Measurements from ENCODE around the gene BPGM. TPM values are rescaled to one million over a fixed set of nuclear protein-coding genes. Genes with fewer than 3 reads are reported as not detected.

Gene BPGM
- total and polyA plus RNA-seq, 2 donors from 2014 or later, result 21.2 to 53.5 TPM

DNA sequence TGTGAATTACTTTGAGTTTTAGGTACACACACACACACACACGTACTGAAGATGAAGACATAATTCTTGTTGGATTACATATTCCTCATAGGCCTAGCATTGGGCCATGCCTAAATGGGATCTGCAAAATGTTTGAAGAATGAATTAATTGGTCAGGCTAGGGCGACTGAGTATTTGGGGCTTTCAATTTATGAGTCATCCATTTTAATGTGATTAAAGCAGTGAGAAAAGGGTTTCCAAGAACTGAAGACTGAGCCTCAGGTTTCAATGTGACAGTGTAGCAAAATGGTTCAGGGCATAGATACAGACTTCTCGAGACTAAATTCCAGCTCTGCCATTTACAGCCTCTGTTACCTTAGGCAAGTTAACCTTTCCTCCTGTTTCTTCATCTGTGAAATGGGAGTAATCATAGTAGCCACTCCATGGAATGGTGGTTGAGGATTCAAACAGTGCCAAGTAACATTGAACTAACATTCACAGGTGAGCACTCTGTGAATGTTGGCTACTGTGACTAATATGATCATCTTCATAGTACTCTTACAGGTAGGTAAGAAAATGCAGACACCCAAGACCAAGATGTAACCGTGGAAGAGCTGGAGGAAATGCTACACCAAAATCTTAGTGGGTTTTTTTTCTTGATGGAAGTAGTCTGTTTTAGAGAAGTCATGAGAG lies 7.6 kb downstream of the BPGM start:
- H3K27me3 ChIP-seq (ENCODE audit: control insufficient read depth, insufficient read depth, low read length), result no peaks in the 10 kb centered on the region
- DNase-seq (no peak), FAIRE-seq (no peak)
- no peak overlapping the region for H3K4me3 ChIP-seq (ENCODE audit: low read length in 3 of 3)
- H3K36me3 ChIP-seq (ENCODE audit: control insufficient read depth in 2 of 3, insufficient read depth in 3 of 3, low read length in 3 of 3), result peaks cover 0 to 1% (median 0%) of the 10 kb centered on the region in 3 donors
- H3K27ac ChIP-seq (ENCODE audit: low read depth in 2 of 2, low read length in 2 of 2), result no peak overlapping the region
- TF ChIP-seq CTCF (IDR thresholded peaks at IDR 0.05; ENCODE audit: borderline replicate concordance, extremely low read depth, insufficient read depth), result no peak
- no peaks in the 10 kb centered on the region for H3K9me3 ChIP-seq (ENCODE audit: control insufficient read depth in 2 of 3, insufficient read depth in 1 of 3, low read length in 3 of 3)
- intact Hi-C loops (cut with DNase I), result no loop called here
- H3K9ac ChIP-seq (ENCODE audit: low read length in 3 of 3), result no peak overlapping the region
- H3K4me1 ChIP-seq (ENCODE audit: control insufficient read depth in 2 of 3, insufficient read depth in 2 of 3, low read depth in 1 of 3, low read length in 3 of 3), result no peaks in the 10 kb centered on the region

- Histone ChIP-seq H3K27me3 (ENCODE audit: control insufficient read depth, insufficient read depth, low read length) (no peaks in the 10 kb centered on the region), H3K9me3 (ENCODE audit: control insufficient read depth in 2 of 3, insufficient read depth in 1 of 3, low read length in 3 of 3) (no peaks in the 10 kb centered on the region), H3K27ac (ENCODE audit: low read depth in 2 of 2, low read length in 2 of 2) (no peak overlapping the region), H3K9ac (ENCODE audit: low read length in 3 of 3) (no peak overlapping the region), H3K36me3 (ENCODE audit: control insufficient read depth in 2 of 3, insufficient read depth in 3 of 3, low read length in 3 of 3) (peaks cover under 1 to 7% (median 2%) of the 10 kb centered on the region in 3 donors), H3K4me3 (ENCODE audit: low read length in 3 of 3) (no peak overlapping the region), H3K4me1 (ENCODE audit: control insufficient read depth in 2 of 3, insufficient read depth in 2 of 3, low read depth in 1 of 3, low read length in 3 of 3) (no peaks in the 10 kb centered on the region)
- DNase-seq (peak in 4 of 5 donors; percentile 31 to 66 (median 52)), FAIRE-seq (no peak)
- intact Hi-C loops (cut with DNase I), result no loop called here
- TF ChIP-seq CTCF (IDR thresholded peaks at IDR 0.05; ENCODE audit: borderline replicate concordance, extremely low read depth, insufficient read depth), result no peak
Measured at GRCh38 chr7:134657526-134657925, 10.9 kb downstream of the BPGM start.

- Histone ChIP-seq H3K4me1 (ENCODE audit: control insufficient read depth in 2 of 3, insufficient read depth in 2 of 3, low read depth in 1 of 3, low read length in 3 of 3) (no peaks in the 10 kb centered on the region), H3K9ac (ENCODE audit: low read length in 3 of 3) (no peak overlapping the region)
- FAIRE-seq, result no peak
Measured at GRCh38 chr7:134660242-134660785, 13.7 kb downstream of the BPGM start.

More at GRCh38 chr7:134660242-134660785, 13.7 kb downstream of the BPGM start:
- H3K4me3 ChIP-seq (ENCODE audit: low read length in 3 of 3), result no peak overlapping the region
- intact Hi-C loops (cut with DNase I), result no loop called here
- H3K27me3 ChIP-seq (ENCODE audit: control insufficient read depth, insufficient read depth, low read length), result no peaks in the 10 kb centered on the region
- H3K27ac ChIP-seq (ENCODE audit: low read depth in 2 of 2, low read length in 2 of 2), result no peak overlapping the region
- no peak for DNase-seq
- TF ChIP-seq CTCF (IDR thresholded peaks at IDR 0.05; ENCODE audit: borderline replicate concordance, extremely low read depth, insufficient read depth), result no peak
- H3K36me3 ChIP-seq (ENCODE audit: control insufficient read depth in 2 of 3, insufficient read depth in 3 of 3, low read length in 3 of 3), result peaks cover 2 to 11% (median 10%) of the 10 kb centered on the region in 3 donors
- H3K9me3 ChIP-seq (ENCODE audit: control insufficient read depth in 2 of 3, insufficient read depth in 1 of 3, low read length in 3 of 3), result no peaks in the 10 kb centered on the region
